HEK293 (cell line): ENCODE data around the gene GNG12.

ENCODE experiments used
- ELK4 ChIP-seq: IDR thresholded peaks from 2 replicates; pipeline ENCODE4 v1.6.1; 2011; ENCODE audit warnings: mild to moderate bottlenecking, low read depth, low read length, borderline replicate concordance
- FEZF1 ChIP-seq: fragments of 450-650 bp; formaldehyde crosslinking; IDR thresholded peaks from 2 replicates; pipeline ENCODE4 v1.5.1; 2016; ENCODE audit warnings: missing biosample characterization, missing genetic modification characterization
- GLI4 ChIP-seq: fragments of 450-650 bp; formaldehyde crosslinking; IDR thresholded peaks from 2 replicates; pipeline ENCODE4 v1.5.1; 2016; ENCODE audit warnings: missing biosample characterization, missing genetic modification characterization
- HIC1 ChIP-seq: fragments of 450-650 bp; formaldehyde crosslinking; IDR thresholded peaks from 2 replicates; pipeline ENCODE4 v1.5.1; 2016; ENCODE audit warnings: missing biosample characterization, missing genetic modification characterization
- INSM2 ChIP-seq: fragments of 450-650 bp; formaldehyde crosslinking; IDR thresholded peaks from 2 replicates; pipeline ENCODE4 v1.5.1; 2016; ENCODE audit warnings: missing biosample characterization, missing genetic modification characterization
- KLF7 ChIP-seq: fragments of 450-650 bp; formaldehyde crosslinking; IDR thresholded peaks from 2 replicates; pipeline ENCODE4 v1.5.1; 2016; ENCODE audit warnings: missing biosample characterization, missing genetic modification characterization, borderline replicate concordance
- OSR2 ChIP-seq: fragments of 450-650 bp; formaldehyde crosslinking; IDR thresholded peaks from 2 replicates; pipeline ENCODE4 v1.5.1; 2016; ENCODE audit warnings: missing biosample characterization, missing genetic modification characterization
- SP3 ChIP-seq: fragments of 450-650 bp; formaldehyde crosslinking; IDR thresholded peaks from 2 replicates; pipeline ENCODE4 v1.5.1; 2016; ENCODE audit warnings: missing biosample characterization, missing genetic modification characterization
- TRIM28 ChIP-seq: IDR thresholded peaks from 2 replicates; pipeline ENCODE4 v1.6.1; 2011; ENCODE audit warnings: low read length, control low read depth, borderline replicate concordance
- ZFHX2 ChIP-seq: fragments of 450-650 bp; formaldehyde crosslinking; conservative IDR thresholded peaks from 2 replicates; pipeline ENCODE4 v1.5.1; 2016; ENCODE audit warnings: missing biosample characterization, missing genetic modification characterization
- ZNF114 ChIP-seq: fragments of 450-650 bp; formaldehyde crosslinking; IDR thresholded peaks from 2 replicates; pipeline ENCODE4 v1.5.0; 2017; ENCODE audit warnings: missing biosample characterization, missing genetic modification characterization
- ZNF148 ChIP-seq: fragments of 450-650 bp; formaldehyde crosslinking; IDR thresholded peaks from 2 replicates; pipeline ENCODE4 v1.5.0; 2017; ENCODE audit warnings: missing biosample characterization, missing genetic modification characterization, borderline replicate concordance
- ZNF221 ChIP-seq: fragments of 450-650 bp; formaldehyde crosslinking; IDR thresholded peaks from 2 replicates; pipeline ENCODE4 v1.5.1; 2017; ENCODE audit warnings: missing biosample characterization, missing genetic modification characterization, borderline replicate concordance
- ZNF354C ChIP-seq: fragments of 450-650 bp; formaldehyde crosslinking; IDR thresholded peaks from 2 replicates; pipeline ENCODE4 v1.5.1; 2016; ENCODE audit warnings: missing biosample characterization, missing genetic modification characterization, low read depth, borderline replicate concordance
- ZNF433 ChIP-seq: fragments of 450-650 bp; formaldehyde crosslinking; IDR thresholded peaks from 2 replicates; pipeline ENCODE4 v1.5.1; 2016; ENCODE audit warnings: missing biosample characterization, missing genetic modification characterization, low read depth
- ZNF621 ChIP-seq: fragments of 450-650 bp; formaldehyde crosslinking; IDR thresholded peaks from 2 replicates; pipeline ENCODE4 v1.5.1; 2017; ENCODE audit warnings: missing biosample characterization, missing genetic modification characterization
- ZNF629 ChIP-seq: fragments of 450-650 bp; formaldehyde crosslinking; IDR thresholded peaks from 2 replicates; pipeline ENCODE4 v1.5.1; 2017; ENCODE audit warnings: missing biosample characterization, missing genetic modification characterization
- ZNF658 ChIP-seq: fragments of 450-650 bp; formaldehyde crosslinking; IDR thresholded peaks from 2 replicates; pipeline ENCODE4; 2016; ENCODE audit warnings: missing biosample characterization, missing genetic modification characterization
- ZNF660 ChIP-seq: fragments of 450-650 bp; IDR thresholded peaks from 2 replicates; pipeline ENCODE4 v1.5.1; 2018; ENCODE audit warnings: missing biosample characterization, mild to moderate bottlenecking, missing genetic modification characterization
- ZNF76 ChIP-seq: fragments of 450-650 bp; formaldehyde crosslinking; IDR thresholded peaks from 2 replicates; pipeline ENCODE4; 2016; ENCODE audit warnings: low read depth, missing biosample characterization, missing genetic modification characterization, borderline replicate concordance
- ZNF768 ChIP-seq: fragments of 450-650 bp; formaldehyde crosslinking; IDR thresholded peaks from 2 replicates; pipeline ENCODE4 v1.5.1; 2018; ENCODE audit warnings: missing biosample characterization, mild to moderate bottlenecking, missing genetic modification characterization
- ZNF830 ChIP-seq: fragments of 450-650 bp; IDR thresholded peaks from 2 replicates; pipeline ENCODE4 v1.5.0; 2018; ENCODE audit warnings: missing biosample characterization, missing genetic modification characterization, low read depth, mild to moderate bottlenecking, moderate library complexity
- TF ChIP-seq, protein P1 (sequence below): fragments of 450-650 bp; formaldehyde crosslinking; IDR thresholded peaks from 2 replicates; pipeline ENCODE4 v1.5.1; 2016; ENCODE audit warnings: missing biosample characterization, missing genetic modification characterization

GNG12 gene

GRCh38 chr1:67719329-67720196 lies 113.7 kb downstream of the GNG12 start (continued):
- TF ChIP-seq INSM2 (tag by site-specific recombination), result 0 out of 2 replicates have a peak, but pooled peaks have one; percentile 25
- TF ChIP-seq, protein P1, sequence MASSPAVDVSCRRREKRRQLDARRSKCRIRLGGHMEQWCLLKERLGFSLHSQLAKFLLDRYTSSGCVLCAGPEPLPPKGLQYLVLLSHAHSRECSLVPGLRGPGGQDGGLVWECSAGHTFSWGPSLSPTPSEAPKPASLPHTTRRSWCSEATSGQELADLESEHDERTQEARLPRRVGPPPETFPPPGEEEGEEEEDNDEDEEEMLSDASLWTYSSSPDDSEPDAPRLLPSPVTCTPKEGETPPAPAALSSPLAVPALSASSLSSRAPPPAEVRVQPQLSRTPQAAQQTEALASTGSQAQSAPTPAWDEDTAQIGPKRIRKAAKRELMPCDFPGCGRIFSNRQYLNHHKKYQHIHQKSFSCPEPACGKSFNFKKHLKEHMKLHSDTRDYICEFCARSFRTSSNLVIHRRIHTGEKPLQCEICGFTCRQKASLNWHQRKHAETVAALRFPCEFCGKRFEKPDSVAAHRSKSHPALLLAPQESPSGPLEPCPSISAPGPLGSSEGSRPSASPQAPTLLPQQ, result peak; percentile 63; the same call in 1 of the 2 replicates
- peak; percentile 80 for TF ChIP-seq ZNF629
- TF ChIP-seq OSR2, result peak; percentile 97
- no peak for TF ChIP-seq ZNF221 (tag by site-specific recombination)
- no peak for TF ChIP-seq GLI4
- no peak for TF ChIP-seq ZNF621 (tag by site-specific recombination)
- peak; percentile 23; the same call in 1 of the 2 replicates for TF ChIP-seq ZFHX2 (tag by site-specific recombination)
- 0 out of 2 replicates have a peak, but pooled peaks have one; percentile 19 for TF ChIP-seq TRIM28
- TF ChIP-seq ELK4, result no peak
- no peak for TF ChIP-seq HIC1 (tag by site-specific recombination)
- TF ChIP-seq ZNF354C (tag by site-specific recombination), result no peak
- TF ChIP-seq ZNF433 (tag by site-specific recombination), result no peak
- TF ChIP-seq ZNF768 (tag by site-specific recombination), result peak; percentile 24; the same call in 1 of the 2 replicates
- TF ChIP-seq ZNF658, result no peak
- TF ChIP-seq ZNF660, result peak; percentile 89
- no peak for TF ChIP-seq ZNF76
- no peak for TF ChIP-seq KLF7
- no peak for TF ChIP-seq SP3 (tag by site-specific recombination)
- no peak for TF ChIP-seq ZNF114
- TF ChIP-seq ZNF830 (tag by site-specific recombination), result no peak
- TF ChIP-seq FEZF1 (tag by site-specific recombination), result peak; percentile 100
- TF ChIP-seq ZNF148, result no peak
